ENCODE results near the gene ATP8B4.

ATP8B4 gene

DNA sequence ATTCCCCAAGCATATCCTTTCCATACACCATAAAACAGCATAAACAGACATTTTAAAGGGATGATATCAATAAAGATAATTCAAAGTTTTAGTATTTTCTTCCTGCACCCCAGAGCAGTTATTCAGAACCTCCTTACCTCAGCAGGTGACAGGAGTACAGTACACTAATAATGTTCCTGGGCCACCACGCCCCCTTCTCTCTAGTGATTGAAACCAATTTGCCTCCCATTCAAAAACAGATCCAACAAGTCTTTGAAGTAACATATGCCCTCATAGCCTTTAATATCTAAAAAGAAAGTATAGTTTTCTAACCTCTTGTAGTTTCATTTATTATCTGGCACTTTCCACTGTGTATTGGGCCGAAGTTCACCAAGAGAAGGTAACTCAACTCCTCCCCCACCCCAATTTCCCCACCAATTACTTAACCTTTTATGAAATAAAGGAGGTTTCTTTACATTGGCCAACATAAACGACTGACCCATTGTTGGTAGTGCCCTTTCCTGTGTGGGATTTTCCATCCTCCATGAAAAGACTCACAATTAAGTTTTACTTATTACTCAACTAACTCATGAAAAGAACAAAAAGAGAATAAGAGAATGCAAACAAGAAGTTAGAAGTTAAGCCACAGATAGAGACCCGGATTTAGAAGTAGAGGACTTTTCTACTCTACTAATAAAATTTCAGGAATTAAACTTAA is 5.0 kb upstream of the ATP8B4 start:
- DNase-seq (ENCODE audit: low read depth, low spot score), result no peak
- no CpG with 5 or more reads among the region's 4 CpGs for WGBS (ENCODE audit: insufficient coverage, insufficient read length)
- H3K36me3 ChIP-seq (ENCODE audit: control insufficient read depth, insufficient read depth, low read length), result no peaks in the 10 kb centered on the region
- H3K27me3 ChIP-seq (ENCODE audit: control insufficient read depth, insufficient read depth, low read length), result no peaks in the 10 kb centered on the region
- H3K27ac ChIP-seq (ENCODE audit: low read length), result no peak overlapping the region
- H3K4me3 ChIP-seq (ENCODE audit: low read length), result no peak overlapping the region
- no peaks in the 10 kb centered on the region for H3K9me3 ChIP-seq (ENCODE audit: control insufficient read depth, insufficient read depth, low read length)
- H3K4me1 ChIP-seq (ENCODE audit: control insufficient read depth, insufficient read depth, low read length), result no peaks in the 10 kb centered on the region; the same call in 1 of the 2 replicates

DNA sequence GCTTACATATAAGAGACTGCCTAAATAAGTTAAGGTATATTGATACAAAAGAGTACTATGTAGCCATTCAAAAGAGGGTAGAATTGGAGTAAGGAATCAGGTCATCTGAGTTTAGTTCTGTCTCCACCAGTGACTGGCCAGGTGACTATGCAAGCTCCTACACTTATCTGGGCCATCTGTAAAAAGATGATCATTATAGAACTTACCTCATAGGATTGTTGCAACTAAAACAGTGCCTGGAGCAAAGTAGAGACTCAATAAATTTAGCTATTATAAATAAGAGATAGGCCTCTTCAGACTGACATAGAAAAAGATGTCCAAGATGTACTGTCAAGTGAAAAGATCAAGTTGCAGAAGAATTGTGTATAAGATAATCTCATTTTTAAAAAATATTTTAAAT is 1.7 kb upstream of the ATP8B4 start:
- H3K36me3 ChIP-seq (ENCODE audit: control insufficient read depth, insufficient read depth, low read length), result no peaks in the 10 kb centered on the region
- H3K4me1 ChIP-seq (ENCODE audit: control insufficient read depth, insufficient read depth, low read length), result no peaks in the 10 kb centered on the region; the same call in 1 of the 2 replicates
- no peaks in the 10 kb centered on the region for H3K9me3 ChIP-seq (ENCODE audit: control insufficient read depth, insufficient read depth, low read length)
- no peaks in the 10 kb centered on the region for H3K27me3 ChIP-seq (ENCODE audit: control insufficient read depth, insufficient read depth, low read length)
- H3K4me3 ChIP-seq (ENCODE audit: low read length), result no peak overlapping the region
- H3K27ac ChIP-seq (ENCODE audit: low read length), result no peak overlapping the region
- DNase-seq (ENCODE audit: low read depth, low spot score), result no peak

DNA sequence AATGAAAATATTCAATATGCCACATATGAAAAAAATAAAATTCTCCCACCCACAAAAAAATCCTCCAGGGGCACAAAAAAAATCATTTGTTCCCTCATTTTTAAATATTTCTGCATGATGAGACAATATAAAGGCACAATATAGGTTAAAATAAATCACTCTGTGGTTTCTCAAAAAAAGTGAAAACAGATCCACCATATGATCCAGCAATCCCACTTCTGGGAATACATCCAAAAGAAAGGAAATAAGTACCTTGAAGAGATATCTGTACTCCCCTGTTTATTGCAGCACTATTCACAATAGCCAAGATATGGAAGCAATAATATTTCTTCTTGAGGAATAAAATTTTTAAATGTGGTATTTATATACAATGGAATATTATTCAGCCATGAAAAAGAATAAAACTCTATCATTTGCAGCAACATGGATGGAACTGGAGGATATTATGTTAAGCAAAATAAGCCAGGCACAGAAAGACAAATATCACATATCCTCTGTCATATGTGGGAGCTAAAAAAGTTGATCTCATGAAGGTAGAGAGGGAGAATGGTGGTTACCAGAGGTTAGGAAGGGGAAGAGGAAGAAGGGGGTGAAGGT is 1.5 kb downstream of the ATP8B4 start:
- H3K27me3 ChIP-seq (ENCODE audit: control insufficient read depth, insufficient read depth, low read length), result no peaks in the 10 kb centered on the region
- DNase-seq (ENCODE audit: low read depth, low spot score), result no peak
- no peak overlapping the region for H3K4me3 ChIP-seq (ENCODE audit: low read length)
- no peaks in the 10 kb centered on the region for H3K36me3 ChIP-seq (ENCODE audit: control insufficient read depth, insufficient read depth, low read length)
- H3K27ac ChIP-seq (ENCODE audit: low read length), result no peak overlapping the region
- no peaks in the 10 kb centered on the region; the same call in 1 of the 2 replicates for H3K4me1 ChIP-seq (ENCODE audit: control insufficient read depth, insufficient read depth, low read length)
- H3K9me3 ChIP-seq (ENCODE audit: control insufficient read depth, insufficient read depth, low read length), result no peaks in the 10 kb centered on the region

DNA sequence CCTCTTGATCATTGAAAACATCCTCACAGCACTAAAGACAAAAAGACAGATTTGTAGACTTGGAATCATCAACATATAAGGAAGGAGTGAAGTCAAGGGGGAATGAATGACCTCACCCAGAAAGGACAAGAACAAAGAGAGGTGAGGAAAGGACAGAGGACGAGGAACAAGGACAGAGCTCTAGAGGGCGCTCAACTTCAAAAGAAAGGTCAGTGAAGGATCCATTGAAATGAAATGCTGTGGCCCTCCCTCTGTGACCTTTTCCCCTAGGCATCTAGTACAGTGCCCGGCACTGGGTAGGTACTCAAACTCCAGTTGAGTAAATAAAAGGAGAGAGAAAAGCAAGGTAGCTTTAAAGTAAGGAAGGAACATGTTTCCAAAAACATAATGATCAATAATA is 2.6 kb downstream of the ATP8B4 start:
- no peak overlapping the region for H3K4me3 ChIP-seq (ENCODE audit: low read length)
- no peaks in the 10 kb centered on the region for H3K36me3 ChIP-seq (ENCODE audit: control insufficient read depth, insufficient read depth, low read length)
- DNase-seq (ENCODE audit: low read depth, low spot score), result peak; percentile 60
- H3K27ac ChIP-seq (ENCODE audit: low read length), result no peak overlapping the region
- WGBS (ENCODE audit: insufficient coverage, insufficient read length), result no CpG with 5 or more reads among the region's 3 CpGs
- no peaks in the 10 kb centered on the region for H3K9me3 ChIP-seq (ENCODE audit: control insufficient read depth, insufficient read depth, low read length)
- H3K27me3 ChIP-seq (ENCODE audit: control insufficient read depth, insufficient read depth, low read length), result no peaks in the 10 kb centered on the region
- no peaks in the 10 kb centered on the region; the same call in 1 of the 2 replicates for H3K4me1 ChIP-seq (ENCODE audit: control insufficient read depth, insufficient read depth, low read length)

DNA sequence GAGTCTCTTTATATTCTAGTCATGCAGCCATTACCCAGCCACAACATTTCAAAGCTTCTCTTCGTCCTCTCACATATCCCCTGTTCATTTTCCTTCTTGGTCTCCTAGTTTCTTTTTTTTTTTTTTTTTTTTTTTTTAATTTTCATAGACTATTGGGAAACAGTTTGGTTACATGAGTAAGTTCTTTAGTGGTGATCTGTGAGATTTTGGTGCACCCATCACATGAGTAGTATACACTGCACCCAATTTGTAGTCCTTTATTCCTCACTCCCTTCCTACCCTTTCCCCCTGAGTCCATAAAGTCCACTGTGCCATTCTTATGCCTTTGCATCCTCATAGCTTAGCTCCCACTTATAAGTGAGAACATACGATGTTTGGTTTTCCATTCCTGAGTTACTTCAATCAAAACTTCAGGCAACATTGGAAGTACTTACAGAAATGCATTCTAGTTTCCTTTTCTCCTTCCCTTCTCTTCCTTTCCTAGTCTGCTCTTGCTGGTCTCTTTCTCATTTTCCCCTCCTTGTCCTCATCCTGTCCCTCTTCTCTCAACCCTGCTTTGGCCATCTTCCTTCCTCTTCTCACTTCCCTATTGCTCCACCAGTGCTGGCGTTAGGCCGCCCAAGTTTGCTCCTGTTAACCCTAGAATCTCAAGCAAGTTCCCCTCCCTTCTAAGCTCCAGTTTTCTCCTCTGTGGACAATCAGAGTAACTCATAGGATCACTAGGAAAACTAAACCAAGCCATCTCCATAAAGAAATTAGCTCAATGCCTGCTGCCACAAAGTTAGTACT is 4.8 kb downstream of the ATP8B4 start:
- H3K4me1 ChIP-seq (ENCODE audit: control insufficient read depth, insufficient read depth, low read length), result no peaks in the 10 kb centered on the region; the same call in 1 of the 2 replicates
- WGBS (ENCODE audit: insufficient coverage, insufficient read length), result no CpG with 5 or more reads among the region's 4 CpGs

GRCh38 chr15:50113187-50113505 is 5.9 kb downstream of the ATP8B4 start:
- Histone ChIP-seq H3K27me3 (ENCODE audit: control insufficient read depth, insufficient read depth, low read length) (no peaks in the 10 kb centered on the region), H3K4me3 (ENCODE audit: low read length) (no peak overlapping the region), H3K36me3 (ENCODE audit: control insufficient read depth, insufficient read depth, low read length) (no peaks in the 10 kb centered on the region), H3K9me3 (ENCODE audit: control insufficient read depth, insufficient read depth, low read length) (no peaks in the 10 kb centered on the region), H3K27ac (ENCODE audit: low read length) (no peak overlapping the region), H3K4me1 (ENCODE audit: control insufficient read depth, insufficient read depth, low read length) (no peaks in the 10 kb centered on the region)
- DNase-seq (ENCODE audit: low read depth, low spot score), result no peak
- no CpG with 5 or more reads among the region's 2 CpGs for WGBS (ENCODE audit: insufficient coverage, insufficient read length)

More for the DNA sequence above, 4.8 kb downstream of the ATP8B4 start:
- Histone ChIP-seq H3K36me3 (ENCODE audit: control insufficient read depth, insufficient read depth, low read length) (no peaks in the 10 kb centered on the region), H3K9me3 (ENCODE audit: control insufficient read depth, insufficient read depth, low read length) (no peaks in the 10 kb centered on the region), H3K27ac (ENCODE audit: low read length) (no peak overlapping the region), H3K27me3 (ENCODE audit: control insufficient read depth, insufficient read depth, low read length) (no peaks in the 10 kb centered on the region), H3K4me3 (ENCODE audit: low read length) (no peak overlapping the region)
- no peak for DNase-seq (ENCODE audit: low read depth, low spot score)

DNA sequence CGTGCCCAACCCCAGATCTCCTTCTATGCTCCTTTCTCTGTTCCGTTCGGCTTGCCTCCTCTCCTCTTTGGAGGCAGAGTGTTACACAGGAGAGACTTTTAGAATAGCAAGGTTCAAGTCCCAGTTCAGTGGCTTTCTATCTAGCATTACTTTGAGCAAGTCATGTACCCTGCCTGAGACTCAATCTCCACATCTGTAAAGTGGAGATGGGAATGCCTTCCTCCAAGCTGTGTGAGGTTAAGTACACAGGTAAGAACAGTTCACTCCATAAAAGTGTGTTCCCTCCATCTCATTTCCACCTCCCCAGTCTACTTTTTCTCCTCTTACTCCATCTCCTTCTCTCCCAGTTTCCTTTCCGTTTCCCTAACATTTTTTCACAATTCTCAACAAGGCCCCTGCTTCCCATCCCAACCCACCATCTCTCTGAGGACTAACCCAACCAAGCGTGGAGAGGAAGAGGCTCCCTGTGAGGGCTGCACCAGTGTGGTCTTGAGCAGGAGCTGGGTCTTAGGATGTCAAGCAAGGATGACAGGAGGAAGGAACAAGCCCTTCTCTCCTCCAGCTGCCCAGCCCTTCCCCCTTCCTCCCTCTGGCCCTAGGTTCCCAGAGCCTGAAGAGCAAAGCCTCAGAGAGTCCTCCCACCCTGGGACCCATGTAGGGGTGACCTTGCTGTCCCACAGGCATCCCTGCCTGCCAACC is 6.4 kb downstream of the ATP8B4 start:
- H3K27ac ChIP-seq (ENCODE audit: low read length), result no peak overlapping the region
- no peaks in the 10 kb centered on the region for H3K4me1 ChIP-seq (ENCODE audit: control insufficient read depth, insufficient read depth, low read length)
- no peaks in the 10 kb centered on the region for H3K27me3 ChIP-seq (ENCODE audit: control insufficient read depth, insufficient read depth, low read length)
- no peak overlapping the region for H3K4me3 ChIP-seq (ENCODE audit: low read length)
- H3K36me3 ChIP-seq (ENCODE audit: control insufficient read depth, insufficient read depth, low read length), result no peaks in the 10 kb centered on the region
- WGBS (ENCODE audit: insufficient coverage, insufficient read length), result 100% methylated on average over 1 of the region's 5 CpGs
- no peaks in the 10 kb centered on the region for H3K9me3 ChIP-seq (ENCODE audit: control insufficient read depth, insufficient read depth, low read length)
- DNase-seq (ENCODE audit: low read depth, low spot score), result no peak

DNA sequence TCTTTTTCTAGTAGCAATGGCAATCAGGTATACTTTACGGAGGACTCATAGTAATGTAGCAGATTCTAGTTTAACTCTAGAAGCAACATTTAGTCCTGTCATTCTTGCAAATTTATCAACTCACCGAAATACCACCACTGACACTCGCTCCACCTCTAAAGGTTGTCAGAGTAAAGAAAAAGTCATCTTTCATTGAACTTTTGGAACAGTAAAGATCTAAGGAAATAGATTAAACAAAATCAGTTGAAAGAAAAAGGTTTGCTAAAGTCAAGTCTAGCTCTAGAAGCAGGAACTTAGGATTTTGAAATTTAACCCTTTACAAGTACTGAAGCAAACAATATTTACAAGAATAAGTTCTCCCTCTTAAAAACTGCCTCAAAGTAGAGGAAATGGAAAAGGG is 8.7 kb downstream of the ATP8B4 start:
- H3K27ac ChIP-seq (ENCODE audit: low read length), result no peak overlapping the region
- H3K9me3 ChIP-seq (ENCODE audit: control insufficient read depth, insufficient read depth, low read length), result no peaks in the 10 kb centered on the region
- H3K36me3 ChIP-seq (ENCODE audit: control insufficient read depth, insufficient read depth, low read length), result no peaks in the 10 kb centered on the region
- no peaks in the 10 kb centered on the region for H3K4me1 ChIP-seq (ENCODE audit: control insufficient read depth, insufficient read depth, low read length)
- no CpG with 5 or more reads among the region's 3 CpGs for WGBS (ENCODE audit: insufficient coverage, insufficient read length)
- no peaks in the 10 kb centered on the region for H3K27me3 ChIP-seq (ENCODE audit: control insufficient read depth, insufficient read depth, low read length)
- no peak overlapping the region for H3K4me3 ChIP-seq (ENCODE audit: low read length)
- DNase-seq (ENCODE audit: low read depth, low spot score), result no peak

DNA sequence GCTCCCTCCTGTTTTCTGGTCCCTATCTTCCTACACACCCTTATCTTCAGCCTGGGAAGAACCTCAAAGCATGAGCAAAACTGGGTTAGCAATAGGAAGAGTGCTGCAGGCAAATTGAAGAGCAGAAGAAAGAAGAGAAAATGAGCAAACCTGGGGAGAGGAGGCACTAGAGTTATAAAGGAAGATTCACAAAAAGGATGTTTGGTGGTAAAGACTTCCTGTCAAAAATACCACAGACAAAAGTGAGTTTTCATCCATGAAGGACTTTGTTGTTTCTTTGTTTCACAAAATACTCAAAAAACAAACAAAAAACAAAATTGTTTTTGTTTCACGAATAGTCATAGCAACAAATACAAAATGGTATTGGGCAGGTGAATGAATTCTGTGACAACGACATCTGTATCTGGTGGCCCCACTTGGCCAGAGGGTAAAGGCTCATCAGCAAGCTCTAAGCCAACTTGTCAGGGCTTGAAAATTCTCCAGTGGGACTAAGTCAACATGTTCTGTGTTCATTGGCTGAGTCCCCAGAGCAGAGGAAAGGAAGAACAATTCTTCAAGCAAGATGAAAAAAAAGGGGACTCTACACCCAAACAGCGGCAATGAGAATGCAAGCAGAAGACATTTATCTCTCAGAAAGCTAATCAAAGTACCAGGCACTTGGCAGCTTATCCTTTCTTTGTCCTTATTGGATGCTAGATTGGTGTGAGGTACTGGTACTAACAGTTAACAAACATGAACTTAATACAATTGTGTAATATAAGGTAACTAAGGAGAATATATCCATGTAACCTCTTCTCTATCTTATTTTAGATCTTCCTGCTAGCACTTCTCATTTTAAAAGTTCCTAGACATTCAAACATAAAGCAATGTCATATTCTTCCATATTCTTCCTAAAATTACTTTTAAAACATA is 9.7 kb downstream of the ATP8B4 start:
- H3K4me1 ChIP-seq (ENCODE audit: control insufficient read depth, insufficient read depth, low read length), result no peaks in the 10 kb centered on the region
- WGBS (ENCODE audit: insufficient coverage, insufficient read length), result no CpG with 5 or more reads among the region's 3 CpGs
- no peaks in the 10 kb centered on the region for H3K36me3 ChIP-seq (ENCODE audit: control insufficient read depth, insufficient read depth, low read length)
- no peaks in the 10 kb centered on the region for H3K9me3 ChIP-seq (ENCODE audit: control insufficient read depth, insufficient read depth, low read length)
- no peak overlapping the region for H3K4me3 ChIP-seq (ENCODE audit: low read length)
- DNase-seq (ENCODE audit: low read depth, low spot score), result no peak
- H3K27me3 ChIP-seq (ENCODE audit: control insufficient read depth, insufficient read depth, low read length), result no peaks in the 10 kb centered on the region
- H3K27ac ChIP-seq (ENCODE audit: low read length), result no peak overlapping the region

- H3K4me3 ChIP-seq (ENCODE audit: low read length), result no peak overlapping the region
- no peak overlapping the region for H3K27ac ChIP-seq (ENCODE audit: low read length)
- DNase-seq (ENCODE audit: low read depth, low spot score), result no peak
- no peaks in the 10 kb centered on the region for H3K4me1 ChIP-seq (ENCODE audit: control insufficient read depth, insufficient read depth, low read length)
- no peaks in the 10 kb centered on the region for H3K27me3 ChIP-seq (ENCODE audit: control insufficient read depth, insufficient read depth, low read length)
- H3K36me3 ChIP-seq (ENCODE audit: control insufficient read depth, insufficient read depth, low read length), result no peaks in the 10 kb centered on the region
- WGBS (ENCODE audit: insufficient coverage, insufficient read length), result no CpG with 5 or more reads among the region's 4 CpGs
- no peaks in the 10 kb centered on the region for H3K9me3 ChIP-seq (ENCODE audit: control insufficient read depth, insufficient read depth, low read length)
Measured at GRCh38 chr15:50108461-50108860, 10.6 kb downstream of the ATP8B4 start.

Measured in iPS DF 6.9 (cell line).